H54 (cell line): ENCODE measurements around the gene RBL2.

Source experiments
- DNase-seq: peaks from one replicate; pipeline ENCODE4 v3.0.0; 2011; ENCODE audit warnings: low spot score, mixed read lengths; ENCODE audit not compliant: insufficient read length
- FAIRE-seq: peaks from 3 replicates; lab custom pipeline; 2011; peaks lifted over from hg19 to GRCh38; lab: Jason Lieb, UNC
- POLR2A ChIP-seq: IDR thresholded peaks from 2 replicates; pipeline ENCODE4 v1.6.1; 2011; ENCODE audit warnings: low read depth, mild to moderate bottlenecking, low read length

RBL2 gene

GRCh38 chr16:53429221-53429943 lies 4.9 kb upstream of the RBL2 start:
- FAIRE-seq (no peak), DNase-seq (no peak)
- TF ChIP-seq POLR2A: no peak

- FAIRE-seq: no peak
- no peak for TF ChIP-seq POLR2A
- no peak for DNase-seq
Observed at GRCh38 chr16:53430363-53430762, 3.9 kb upstream of the RBL2 start.

GRCh38 chr16:53433509-53433908 lies 762 bp upstream of the RBL2 start:
- FAIRE-seq: no peak
- no peak for TF ChIP-seq POLR2A
- no peak for DNase-seq

GRCh38 chr16:53433930-53434376 lies 318 bp upstream of the RBL2 start:
- no peak for TF ChIP-seq POLR2A
- no peak for FAIRE-seq
- no peak for DNase-seq

GRCh38 chr16:53435066-53435688 lies 906 bp downstream of the RBL2 start:
- TF ChIP-seq POLR2A: 0 out of 2 replicates have a peak, but pooled peaks have one; percentile 27
- peak; percentile 94 for FAIRE-seq

GRCh38 chr16:53440125-53440524 lies 5.9 kb downstream of the RBL2 start:
- FAIRE-seq (no peak), DNase-seq (no peak)
- TF ChIP-seq POLR2A: no peak

More at GRCh38 chr16:53435066-53435688, 906 bp downstream of the RBL2 start:
- peak; percentile 75 for DNase-seq

GRCh38 chr16:53445534-53445933 lies 11.3 kb downstream of the RBL2 start:
- no peak for TF ChIP-seq POLR2A
- no peak for DNase-seq
- no peak for FAIRE-seq

- no peak for TF ChIP-seq POLR2A
- DNase-seq (no peak), FAIRE-seq (no peak)
Observed at GRCh38 chr16:53446090-53446489, 11.8 kb downstream of the RBL2 start.

GRCh38 chr16:53449816-53450517 lies 15.7 kb downstream of the RBL2 start:
- no peak for FAIRE-seq
- no peak for DNase-seq
- no peak for TF ChIP-seq POLR2A

GRCh38 chr16:53453928-53454327 lies 19.7 kb downstream of the RBL2 start:
- DNase-seq (no peak), FAIRE-seq (no peak)
- no peak for TF ChIP-seq POLR2A

GRCh38 chr16:53456625-53457024 lies 22.4 kb downstream of the RBL2 start:
- no peak for DNase-seq
- no peak for TF ChIP-seq POLR2A
- FAIRE-seq: no peak

- no peak for DNase-seq
- FAIRE-seq: no peak
- no peak for TF ChIP-seq POLR2A
Observed at GRCh38 chr16:53457670-53458069, 23.4 kb downstream of the RBL2 start.

- TF ChIP-seq POLR2A: no peak
- DNase-seq (no peak), FAIRE-seq (no peak)
Observed at GRCh38 chr16:53458635-53459034, 24.4 kb downstream of the RBL2 start.

- peak; percentile 78 for FAIRE-seq
- TF ChIP-seq POLR2A: no peak
- no peak for DNase-seq
Observed at GRCh38 chr16:53465606-53466280, 31.5 kb downstream of the RBL2 start.
